Measurements from ENCODE around the gene CTSC.

The CTSC gene

GRCh38 chr11:88315015-88315414 is 22.5 kb downstream of the CTSC start:
- no peak for DNase-seq

GRCh38 chr11:88313441-88313840 is 24.1 kb downstream of the CTSC start:
- no peak for DNase-seq

GRCh38 chr11:88312628-88313027 is 24.9 kb downstream of the CTSC start:
- no peak for DNase-seq

GRCh38 chr11:88310246-88310645 is 27.3 kb downstream of the CTSC start:
- no peak for DNase-seq

DNA sequence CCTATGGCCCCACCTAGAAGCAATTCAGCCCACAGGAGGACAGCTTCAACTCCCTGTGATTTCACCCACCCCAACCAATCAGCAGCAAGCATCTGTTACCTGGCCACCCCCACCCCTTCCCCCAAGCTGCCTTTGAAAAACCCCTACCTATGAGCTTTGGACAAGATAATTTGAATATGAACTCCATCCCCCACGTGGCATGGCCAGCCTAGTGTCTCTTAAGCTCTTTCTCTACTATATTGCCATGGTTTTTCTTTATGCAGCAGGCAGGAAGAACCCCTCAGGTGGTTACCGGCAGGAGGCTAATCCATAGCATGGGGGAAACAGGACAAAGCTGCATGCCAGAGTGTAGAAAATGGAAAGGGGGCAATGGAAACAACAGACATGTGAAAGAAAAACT is 29.0 kb downstream of the CTSC start:
- no peak for DNase-seq

DNA sequence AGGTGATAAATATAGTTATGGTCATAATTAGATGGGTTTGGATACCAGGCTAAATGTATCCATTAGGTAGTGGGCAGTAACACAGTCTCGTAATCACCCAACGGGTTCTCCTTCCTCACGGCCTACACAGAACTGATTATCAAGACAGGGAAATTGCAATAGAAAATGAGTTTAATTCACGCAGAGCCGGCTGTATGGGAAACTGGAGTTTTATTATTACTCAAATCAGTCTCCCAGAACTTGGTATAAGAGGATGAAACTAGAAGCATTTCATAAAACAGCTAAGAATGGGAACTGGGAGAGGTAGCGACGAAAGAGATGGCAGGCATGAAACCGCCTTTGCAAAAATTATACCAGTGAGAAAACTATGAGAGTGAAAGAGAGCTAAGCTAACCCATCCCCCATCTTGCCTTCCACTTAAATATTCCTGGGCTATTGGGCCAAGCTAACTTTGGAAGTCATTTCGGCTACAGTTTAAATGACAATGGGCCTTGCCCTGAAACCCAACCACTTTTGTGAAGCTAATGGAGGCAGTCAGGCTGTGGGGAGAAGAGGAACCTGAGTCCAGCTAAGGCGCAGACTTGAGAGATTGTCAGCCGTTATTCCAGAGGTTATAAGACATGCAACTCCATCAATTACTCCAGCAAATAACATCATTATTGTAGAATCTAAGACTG is 29.6 kb downstream of the CTSC start:
- no peak for DNase-seq

- no peak for DNase-seq
Measured at GRCh38 chr11:88306785-88307184, 30.8 kb downstream of the CTSC start.

DNA sequence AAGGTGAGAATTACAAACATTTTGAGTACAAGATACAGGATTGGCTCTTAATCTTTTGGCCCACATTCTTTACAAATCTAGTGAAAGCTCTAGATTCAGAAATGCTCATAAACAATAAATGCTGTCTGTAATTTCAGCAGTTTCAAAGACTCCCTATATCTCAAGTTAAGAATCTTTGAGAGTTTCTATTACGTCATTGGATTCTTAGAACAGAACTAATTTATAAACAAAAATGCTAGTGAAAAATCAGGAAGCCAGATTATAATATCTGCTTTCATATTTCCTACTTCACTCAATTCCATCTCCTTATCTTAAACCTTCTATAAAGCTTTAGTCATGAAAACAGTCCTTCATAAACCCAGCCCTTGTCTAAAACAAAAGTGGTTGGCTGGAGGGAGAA is 32.1 kb downstream of the CTSC start:
- no peak for DNase-seq

DNA sequence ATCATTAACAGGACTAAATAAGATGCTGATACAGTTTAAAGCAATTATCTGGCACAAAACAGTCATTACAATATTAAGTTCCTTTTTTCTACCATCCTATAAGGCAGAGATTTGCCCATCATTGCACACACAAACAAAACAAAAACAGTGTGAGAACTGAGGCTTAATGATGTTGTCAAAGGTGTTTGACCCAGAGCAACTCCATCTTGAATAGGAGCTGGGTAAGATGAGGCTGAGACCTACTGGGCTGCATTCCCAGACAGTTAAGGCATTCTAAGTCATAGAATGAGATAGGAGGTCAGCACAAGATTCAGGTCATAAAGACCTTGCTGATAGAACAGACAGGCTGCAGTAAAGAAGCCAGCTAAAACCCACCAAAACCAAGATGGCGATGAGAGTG is 33.2 kb downstream of the CTSC start:
- no peak for DNase-seq

- no peak for DNase-seq
Measured at GRCh38 chr11:88303037-88303436, 34.5 kb downstream of the CTSC start.

DNA sequence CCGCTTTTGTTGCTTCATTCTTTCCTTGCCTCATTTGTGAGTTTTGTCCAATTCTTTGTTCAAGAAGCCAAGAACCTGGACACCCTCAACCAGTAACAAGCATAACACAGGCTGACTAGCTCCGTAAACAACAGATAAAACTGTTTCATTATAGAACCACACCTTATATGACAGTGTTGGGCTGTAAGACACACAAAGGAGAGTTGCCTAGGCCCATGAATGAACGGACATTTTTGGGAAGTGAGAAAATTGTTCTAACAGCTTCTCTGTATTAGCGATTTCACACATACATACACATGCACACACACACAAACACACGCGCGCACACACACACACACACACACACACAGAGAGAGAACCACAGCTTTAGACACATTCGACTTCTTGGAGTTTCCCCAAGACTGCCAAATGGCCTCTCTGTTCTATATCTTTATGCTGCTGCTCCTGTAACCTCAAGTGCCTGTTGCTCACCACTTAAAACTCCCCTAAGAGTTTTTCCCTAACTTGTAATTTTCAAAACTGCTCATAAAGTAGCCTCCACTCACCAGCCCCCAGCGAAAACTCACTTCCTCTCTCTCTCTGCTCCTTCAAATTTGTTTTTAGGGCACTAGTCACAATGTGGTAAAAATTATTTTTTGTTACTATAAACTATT is 35.9 kb downstream of the CTSC start:
- DNase-seq, result no peak

- DNase-seq, result no peak
Measured at GRCh38 chr11:88300888-88301487, 36.5 kb downstream of the CTSC start.

DNA sequence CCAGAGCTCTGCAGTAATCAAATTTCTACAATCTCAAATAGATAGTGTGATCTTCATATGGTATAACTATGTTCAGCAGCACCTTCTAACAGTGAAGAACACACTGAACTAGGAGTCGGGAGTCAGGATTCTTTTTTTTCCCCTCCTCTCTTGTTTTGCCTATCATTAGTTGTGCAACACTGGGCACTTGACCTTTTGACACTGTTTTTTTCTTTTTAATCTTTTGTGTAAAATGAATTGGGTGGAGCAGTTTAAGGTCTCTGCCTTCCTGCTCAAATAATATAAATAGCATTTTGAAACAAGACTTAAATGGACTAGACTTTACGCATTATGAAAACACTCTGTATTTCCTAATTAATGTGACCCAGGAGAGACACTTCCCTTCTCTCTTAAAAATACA is 39.7 kb downstream of the CTSC start:
- DNase-seq, result no peak

GRCh38 chr11:88297421-88297820 is 40.1 kb downstream of the CTSC start:
- DNase-seq, result no peak

DNA sequence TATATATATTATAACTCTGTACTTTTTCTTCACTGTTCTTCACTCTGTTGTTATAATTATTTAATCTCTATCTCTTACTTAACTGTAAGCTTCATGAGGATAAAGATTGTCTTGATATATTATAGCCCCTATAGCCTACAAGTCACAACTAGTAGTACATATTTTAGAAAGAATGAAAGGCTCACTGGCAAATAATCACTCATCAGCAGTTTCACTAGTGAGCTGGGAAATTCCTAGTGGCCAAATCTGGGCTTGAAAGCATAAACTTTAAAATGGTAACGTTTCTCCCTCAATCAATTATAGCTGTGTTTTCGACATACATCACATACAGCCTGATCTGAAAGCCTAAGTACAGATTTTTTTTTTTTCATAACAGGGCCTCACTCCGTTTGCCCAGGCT is 42.5 kb downstream of the CTSC start:
- no peak for DNase-seq

DNA sequence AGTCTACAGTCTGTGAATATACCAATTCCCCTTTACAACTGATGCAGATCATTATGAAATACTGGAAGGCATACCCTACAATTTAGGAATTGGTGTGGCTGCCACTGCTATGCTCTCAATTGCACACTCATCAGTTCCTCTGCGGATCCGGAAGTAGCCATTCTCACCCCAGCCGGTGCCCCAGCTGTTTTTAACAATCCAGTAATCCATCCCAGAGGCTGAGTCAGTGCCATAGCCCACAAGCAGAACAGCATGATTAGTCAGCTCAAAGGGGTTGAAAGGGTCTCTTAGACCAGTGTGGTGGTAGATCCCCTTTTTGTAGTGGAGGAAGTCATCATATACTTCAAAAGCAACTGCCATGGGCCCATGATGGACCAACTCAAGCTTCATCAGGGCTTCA is 43.6 kb downstream of the CTSC start:
- DNase-seq, result no peak

- DNase-seq, result peak in 1 of 2 experiments; percentile 9
Measured at GRCh38 chr11:88292171-88292843, 45.2 kb downstream of the CTSC start.

DNA sequence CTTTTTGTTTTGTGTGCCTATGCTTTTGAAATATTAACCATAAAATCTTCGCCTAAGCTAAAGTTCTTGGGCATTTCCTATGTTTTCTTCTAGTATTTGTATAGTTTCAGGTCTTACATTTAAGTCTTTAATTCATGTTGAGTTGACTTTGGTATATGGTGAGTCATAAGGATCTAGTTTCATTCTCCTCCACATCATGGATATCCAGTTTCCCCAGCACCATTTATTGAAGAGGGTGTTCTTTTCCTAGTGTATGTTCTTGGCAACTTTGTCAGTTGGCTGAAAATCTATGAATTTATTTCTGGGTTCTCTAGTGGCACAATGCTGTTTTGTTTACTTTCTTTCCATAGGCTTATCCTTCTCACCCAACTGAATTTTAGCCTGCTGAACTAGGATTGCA is 49.0 kb downstream of the CTSC start:
- no peak for DNase-seq

DNA sequence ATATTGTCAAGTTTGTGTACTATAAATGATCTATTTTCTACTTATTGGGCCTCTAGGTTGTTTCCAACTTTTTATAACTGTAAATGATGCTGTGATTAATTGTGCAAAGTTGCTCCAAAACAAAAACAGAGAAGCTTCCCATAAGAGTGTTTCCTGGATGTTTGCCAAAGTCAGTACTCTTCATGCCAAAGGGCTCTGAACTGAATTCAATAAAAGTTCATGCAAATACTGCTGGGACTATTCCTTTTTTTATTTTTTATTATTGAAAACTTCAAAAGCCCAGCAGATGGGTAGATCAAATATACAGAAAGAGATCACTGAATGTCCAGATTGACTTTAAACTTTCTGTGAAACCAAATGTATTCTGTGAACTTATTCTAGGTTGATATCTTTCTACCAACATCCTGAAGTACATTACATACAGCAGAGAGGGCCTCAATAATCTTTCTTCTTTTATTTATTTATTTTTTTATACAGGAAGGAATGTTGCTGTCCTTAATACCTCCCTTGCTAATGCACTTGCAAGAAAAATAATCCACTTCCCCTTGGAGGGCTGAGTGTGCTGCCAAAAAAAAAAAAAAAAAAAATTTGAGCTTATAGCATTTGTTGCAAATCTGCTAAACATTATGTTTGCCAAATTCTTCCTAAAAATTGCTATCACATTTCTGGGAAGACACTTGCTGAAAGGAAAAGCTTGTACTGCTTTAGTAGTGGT is 53.0 kb downstream of the CTSC start:
- DNase-seq, result peak in 1 of 2 experiments; percentile 9

GRCh38 chr11:88282747-88283515 is 54.6 kb downstream of the CTSC start:
- DNase-seq, result no peak

- DNase-seq, result no peak
Measured at GRCh38 chr11:88281317-88281712, 56.2 kb downstream of the CTSC start.

DNA sequence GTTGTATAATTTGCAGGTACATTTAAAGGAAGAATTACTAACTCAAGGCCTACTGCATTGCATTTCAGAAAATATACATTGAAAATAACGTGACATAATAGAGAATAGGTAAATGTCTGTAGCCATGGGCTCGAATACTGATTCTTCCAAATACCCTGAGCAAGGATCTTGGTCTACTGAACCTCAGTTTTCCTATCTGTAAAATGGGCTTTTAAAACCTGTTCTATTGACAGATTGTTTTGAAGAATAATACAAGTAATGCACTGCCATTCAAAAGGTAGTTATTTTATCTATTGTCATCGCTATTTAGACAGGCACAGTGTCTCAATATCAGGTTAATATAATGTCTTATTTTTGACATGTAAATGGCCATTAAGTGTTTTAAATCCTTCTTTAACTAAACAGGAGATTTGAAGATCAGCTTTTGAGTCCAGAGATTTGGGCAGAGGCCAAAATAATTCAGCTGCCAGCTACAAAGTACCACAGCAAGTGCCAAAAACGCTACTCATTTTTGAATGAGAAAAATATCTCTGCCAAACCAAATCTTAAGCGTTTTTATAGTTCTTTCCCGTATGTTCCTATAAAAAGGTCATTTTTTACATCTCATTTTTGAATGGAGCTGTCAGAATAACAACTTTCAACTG is 56.7 kb downstream of the CTSC start:
- no peak for DNase-seq

Data from NCI-H526 (cell line).